Measurements from ENCODE around the gene PML. TPM values are rescaled to one million over a fixed set of nuclear protein-coding genes. Genes with fewer than 3 reads are reported as not detected.

Gene PML
- total and polyA plus RNA-seq, 2 of the 4 experiments (the other 2 are of a cell fraction), result 8.8 to 22.6 TPM

- H3K14ac ChIP-seq (replicated peaks; ENCODE audit: low read depth, low read length), result no peak overlapping the region
- ChIA-PET POLR2A (ENCODE audit: unreplicated experiment) (no interaction called here), CTCF (interaction anchor here (0.9 kb wide), 1 partner anchor 47 kb away, joined by 3 read pairs; no protein-coding TSS in a partner anchor)
- dilution Hi-C loops (cut with HindIII; ENCODE audit: low sequenced_read_pairs, unreplicated experiment) (no loop called here), in situ Hi-C loops (cut with MboI; ENCODE audit: low sequenced_read_pairs) (no loop called here), intact Hi-C loops (cut with micrococcal nuclease) (no loop called here)
- no peak overlapping the region for H2AFZ ChIP-seq (replicated peaks; ENCODE audit: low read length, poor library complexity)
- H3K9ac ChIP-seq (ENCODE audit: low read depth, low read length), result no peak overlapping the region
- peaks cover 31% of the 10 kb centered on the region for H3K36me3 ChIP-seq (ENCODE audit: control insufficient read depth, insufficient read depth, low read length)
- H3K56ac ChIP-seq (ENCODE audit: extremely low read depth, insufficient read depth, low read length), result no peak overlapping the region
- H3K18ac ChIP-seq (ENCODE audit: low read depth, low read length), result no peak overlapping the region
- no peak overlapping the region for H3K27ac ChIP-seq (ENCODE audit: insufficient read depth, low read length)
- peaks cover 20% of the 10 kb centered on the region for H3K9me1 ChIP-seq (ENCODE audit: insufficient read depth, low read length)
- H4K91ac ChIP-seq (ENCODE audit: insufficient read depth, low read depth, low read length), result no peak overlapping the region
- no peak overlapping the region for H3K23ac ChIP-seq (ENCODE audit: low read depth, low read length)
- TF ChIP-seq MAFK (IDR thresholded peaks at IDR 0.05; ENCODE audit: low read depth, low read length) (no peak), RAD21 (IDR thresholded peaks at IDR 0.05; ENCODE audit: low read length) (no peak), RCOR1 (IDR thresholded peaks at IDR 0.05; ENCODE audit: insufficient replicate concordance, low read length) (no peak), NFE2L2 (IDR thresholded peaks at IDR 0.05; ENCODE audit: low read depth, low read length) (no peak), MXI1 (IDR thresholded peaks at IDR 0.05; ENCODE audit: borderline replicate concordance, low read depth, low read length) (no peak), POLR2A (IDR thresholded peaks at IDR 0.05; ENCODE audit: low read depth, low read length) (no peak), CEBPB (IDR thresholded peaks at IDR 0.05; ENCODE audit: low read depth, low read length) (no peak), BHLHE40 (IDR thresholded peaks at IDR 0.05; ENCODE audit: low read depth, low read length) (no peak), USF2 (IDR thresholded peaks at IDR 0.05; ENCODE audit: low read depth, low read length) (no peak), RFX5 (IDR thresholded peaks at IDR 0.05; ENCODE audit: low read depth, low read length) (no peak), MAZ (IDR thresholded peaks at IDR 0.05; ENCODE audit: borderline replicate concordance, low read depth, low read length) (no peak), CTCF (conservative IDR thresholded peaks at IDR 0.05; ENCODE audit: low read depth, low read length) (no peak), ELK1 (IDR thresholded peaks at IDR 0.05; ENCODE audit: borderline replicate concordance, low read depth, low read length) (no peak), SMC3 (IDR thresholded peaks at IDR 0.05; ENCODE audit: low read depth, low read length) (no peak), FOS (IDR thresholded peaks at IDR 0.05; ENCODE audit: low read depth, low read length) (no peak), CHD1 (IDR thresholded peaks at IDR 0.05; ENCODE audit: low read depth, low read length) (no peak)
- H2BK120ac ChIP-seq (ENCODE audit: low read depth, low read length), result no peak overlapping the region
- no peak overlapping the region for H2AK9ac ChIP-seq (replicated peaks; ENCODE audit: low read depth, low read length, poor library complexity)
- H2AK5ac ChIP-seq (ENCODE audit: low read depth, low read length), result no peak overlapping the region
- H4K5ac ChIP-seq (ENCODE audit: low read depth, low read length), result no peak overlapping the region
- peaks cover 17 to 63% of the 10 kb centered on the region in 2 experiments for H3K79me1 ChIP-seq (ENCODE audit: low read depth in 1 of 2, low read length in 2 of 2)
- no peak overlapping the region for H3K4me3 ChIP-seq (ENCODE audit: insufficient read depth, low read depth, low read length)
- H3K9me3 ChIP-seq (ENCODE audit: control insufficient read depth, insufficient read depth, low read length), result no peaks in the 10 kb centered on the region
- no peak overlapping the region for H4K8ac ChIP-seq (ENCODE audit: low read depth in 2 of 2, low read length in 2 of 2)
- no peak overlapping the region for H3K4ac ChIP-seq (ENCODE audit: low read depth, low read length)
- H3K4me2 ChIP-seq (ENCODE audit: low read depth, low read length), result no peak overlapping the region
- no peak for DNase-seq
- H2BK15ac ChIP-seq (ENCODE audit: low read depth, low read length), result no peak overlapping the region
- 71% methylated on average over 1 of the region's 2 CpGs; no CpG with 5 or more reads in 1 of the 2 experiments for WGBS, 2 experiments (ENCODE audit: extremely low coverage in 2 of 2, insufficient read length in 1 of 2)
- no peak for ATAC-seq (ENCODE audit: low read depth)
- peaks cover 25% of the 10 kb centered on the region for H4K20me1 ChIP-seq (ENCODE audit: insufficient read depth, low read length)
- H3K4me1 ChIP-seq (ENCODE audit: control insufficient read depth, insufficient read depth, low read length), result peaks cover 4% of the 10 kb centered on the region
- no peak overlapping the region for H2BK20ac ChIP-seq (ENCODE audit: low read depth, low read length)
- H3K27me3 ChIP-seq (ENCODE audit: control insufficient read depth, insufficient read depth, low read length), result no peaks in the 10 kb centered on the region
- BruUV-seq (replicated peaks), result no TSS peak
- H2BK5ac ChIP-seq (ENCODE audit: low read depth, low read length, poor library complexity, severe bottlenecking), result no peak overlapping the region
Observed at GRCh38 chr15:74019734-74020133, 25.2 kb downstream of the PML start.

All from IMR-90 (cell line).